Parathyroid adenoma (tissue), 2 donors: ENCODE results near the gene MRPL16.
"Not testable (repeated sequence)": the region's sequence is repeated elsewhere in the genome, so short reads cannot be mapped to it uniquely, and the experiment has no call there.

ENCODE experiments used
- H2AFZ ChIP-seq: fragments of 300-600 bp; sonication (generic); one replicate; pipeline ENCODE4 v1.7.0; 2017; ENCODE audit warnings: antibody characterized with exemption, mild to moderate bottlenecking
- H3K27ac ChIP-seq: fragments of 300-600 bp; sonication (generic); one replicate; pipeline ENCODE4 v1.7.0; 2017
- H3K27me3 ChIP-seq: fragments of 300-600 bp; sonication (generic); one replicate; pipeline ENCODE4 v1.7.0; 2017; ENCODE audit warnings: low read length; ENCODE audit not compliant: control insufficient read depth, insufficient read depth
- H3K36me3 ChIP-seq: fragments of 300-600 bp; sonication (generic); one replicate; pipeline ENCODE4 v1.7.0; 2017; ENCODE audit warnings: low read length; ENCODE audit not compliant: control insufficient read depth, insufficient read depth
- H3K4me1 ChIP-seq: fragments of 300-600 bp; sonication (generic); one replicate; pipeline ENCODE4 v1.7.0; 2017; ENCODE audit warnings: control low read depth
- H3K4me2 ChIP-seq: fragments of 300-600 bp; sonication (generic); one replicate; pipeline ENCODE4 v1.7.0; 2017; ENCODE audit warnings: low read length
- H3K4me3 ChIP-seq: fragments of 300-600 bp; sonication (generic); one replicate; pipeline ENCODE4 v1.7.0; 2017; ENCODE audit warnings: low read depth, low read length
- H3K79me2 ChIP-seq: fragments of 300-600 bp; sonication (generic); one replicate; pipeline ENCODE4 v1.7.0; 2017; ENCODE audit warnings: control low read depth
- H3K9ac ChIP-seq: fragments of 300-600 bp; sonication (generic); one replicate; pipeline ENCODE4 v1.7.0; 2017; ENCODE audit warnings: mild to moderate bottlenecking
- H3K9me3 ChIP-seq: fragments of 300-600 bp; sonication (generic); one replicate; pipeline ENCODE4 v1.7.0; 2017; ENCODE audit warnings: low read length; ENCODE audit not compliant: control insufficient read depth
- CTCF ChIP-seq: fragments of 300-600 bp; sonication (generic); IDR thresholded peaks from one replicate; pipeline ENCODE4 v1.7.0; 2017; ENCODE audit warnings: antibody characterized with exemption, mild to moderate bottlenecking
- donor health status: primary hyperparathyroidism.

Gene MRPL16

GRCh38 chr11:59822989-59823566 lies 12.5 kb upstream of the MRPL16 start:
- H3K4me1 ChIP-seq = no peaks in the 10 kb centered on the region
- peak overlapping the region; percentile 1 for H2AFZ ChIP-seq
- no peak overlapping the region for H3K4me3 ChIP-seq
- H3K36me3 ChIP-seq = no peaks in the 10 kb centered on the region
- no peaks in the 10 kb centered on the region for H3K27me3 ChIP-seq
- H3K27ac ChIP-seq = no peak overlapping the region
- peak; percentile 17 for TF ChIP-seq CTCF
- H3K9me3 ChIP-seq = no peaks in the 10 kb centered on the region
- H3K79me2 ChIP-seq = no peaks in the 10 kb centered on the region
- no peak overlapping the region for H3K9ac ChIP-seq
- no peak overlapping the region for H3K4me2 ChIP-seq

- Histone ChIP-seq H3K79me2 (no peaks in the 10 kb centered on the region), H3K9me3 (no peaks in the 10 kb centered on the region), H3K4me2 (no peak overlapping the region), H3K9ac (no peak overlapping the region), H3K4me3 (no peak overlapping the region), H3K4me1 (no peaks in the 10 kb centered on the region), H3K27ac (no peak overlapping the region), H2AFZ (no peak overlapping the region), H3K27me3 (no peaks in the 10 kb centered on the region), H3K36me3 (no peaks in the 10 kb centered on the region)
- TF ChIP-seq CTCF = no peak
Observed at GRCh38 chr11:59818572-59818971, 8.0 kb upstream of the MRPL16 start.

GRCh38 chr11:59816434-59816833 lies 5.9 kb upstream of the MRPL16 start:
- H3K27me3 ChIP-seq, H3K9ac ChIP-seq, H3K4me2 ChIP-seq, H3K36me3 ChIP-seq, H3K9me3 ChIP-seq, H3K27ac ChIP-seq, H3K4me1 ChIP-seq, H3K4me3 ChIP-seq, H2AFZ ChIP-seq, H3K79me2 ChIP-seq: not testable (repeated sequence)

- H3K9me3 ChIP-seq = no peaks in the 10 kb centered on the region
- no peaks in the 10 kb centered on the region for H3K4me1 ChIP-seq
- no peak overlapping the region for H3K4me3 ChIP-seq
- no peak overlapping the region for H3K27ac ChIP-seq
- no peak for TF ChIP-seq CTCF
- no peak overlapping the region for H3K4me2 ChIP-seq
- no peak overlapping the region for H3K9ac ChIP-seq
- no peaks in the 10 kb centered on the region for H3K27me3 ChIP-seq
- no peaks in the 10 kb centered on the region for H3K36me3 ChIP-seq
- H2AFZ ChIP-seq = no peak overlapping the region
- H3K79me2 ChIP-seq = no peaks in the 10 kb centered on the region
Observed at GRCh38 chr11:59815754-59816153, 5.2 kb upstream of the MRPL16 start.

- H3K4me3 ChIP-seq = no peak overlapping the region
- no peaks in the 10 kb centered on the region for H3K79me2 ChIP-seq
- no peak overlapping the region for H2AFZ ChIP-seq
- no peak overlapping the region for H3K27ac ChIP-seq
- no peak overlapping the region for H3K4me2 ChIP-seq
- H3K9ac ChIP-seq = no peak overlapping the region
- H3K9me3 ChIP-seq = no peaks in the 10 kb centered on the region
- no peak for TF ChIP-seq CTCF
- no peaks in the 10 kb centered on the region for H3K36me3 ChIP-seq
- H3K27me3 ChIP-seq = no peaks in the 10 kb centered on the region
- no peaks in the 10 kb centered on the region for H3K4me1 ChIP-seq
Observed at GRCh38 chr11:59814021-59814420, 3.4 kb upstream of the MRPL16 start.
